GM21447 (cell line): ENCODE results near the gene IL16.

Experiments used
- ATAC-seq: cut with Tn5 transposase; IDR thresholded peaks from one replicate; pipeline ENCODE4 v1.9.1; 2021; ENCODE audit not compliant: unreplicated experiment

IL16 gene

GRCh38 chr15:81174125-81174791 is 22.4 kb upstream of the IL16 start:
- no peak for ATAC-seq

GRCh38 chr15:81174792-81175327 is 21.8 kb upstream of the IL16 start:
- ATAC-seq: no peak

GRCh38 chr15:81175496-81175895 is 21.2 kb upstream of the IL16 start:
- ATAC-seq: no peak

- ATAC-seq: no peak
Observed at GRCh38 chr15:81176291-81176893, 20.3 kb upstream of the IL16 start.

GRCh38 chr15:81178365-81178764 is 18.3 kb upstream of the IL16 start:
- no peak for ATAC-seq

- ATAC-seq: no peak
Observed at GRCh38 chr15:81181220-81181619, 15.5 kb upstream of the IL16 start.

- no peak for ATAC-seq
Observed at GRCh38 chr15:81182031-81182755, 14.5 kb upstream of the IL16 start.

GRCh38 chr15:81182756-81183438 is 13.8 kb upstream of the IL16 start:
- no peak for ATAC-seq

- no peak for ATAC-seq
Observed at GRCh38 chr15:81183439-81183775, 13.3 kb upstream of the IL16 start.

GRCh38 chr15:81184188-81184587 is 12.5 kb upstream of the IL16 start:
- ATAC-seq: no peak

- ATAC-seq: no peak
Observed at GRCh38 chr15:81185631-81186295, 10.9 kb upstream of the IL16 start.

GRCh38 chr15:81188354-81188753 is 8.3 kb upstream of the IL16 start:
- ATAC-seq: no peak

GRCh38 chr15:81189583-81190283 is 6.9 kb upstream of the IL16 start:
- no peak for ATAC-seq

GRCh38 chr15:81190922-81191507 is 5.7 kb upstream of the IL16 start:
- ATAC-seq: no peak

GRCh38 chr15:81191701-81192100 is 5.0 kb upstream of the IL16 start:
- ATAC-seq: no peak

GRCh38 chr15:81194723-81195122 is 2.0 kb upstream of the IL16 start:
- no peak for ATAC-seq

GRCh38 chr15:81195339-81195864 is 1.3 kb upstream of the IL16 start:
- ATAC-seq: no peak

- no peak for ATAC-seq
Observed at GRCh38 chr15:81197255-81197630, 564 bp downstream of the IL16 start.

GRCh38 chr15:81197688-81198281 is 1.1 kb downstream of the IL16 start:
- ATAC-seq: no peak
